ENCODE results near the gene CLEC2L. TPM values are rescaled to one million over a fixed set of nuclear protein-coding genes. Genes with fewer than 3 reads are reported as not detected.

Gene CLEC2L
- total RNA-seq, 1 experiment from 2014 or later: not detected

DNA sequence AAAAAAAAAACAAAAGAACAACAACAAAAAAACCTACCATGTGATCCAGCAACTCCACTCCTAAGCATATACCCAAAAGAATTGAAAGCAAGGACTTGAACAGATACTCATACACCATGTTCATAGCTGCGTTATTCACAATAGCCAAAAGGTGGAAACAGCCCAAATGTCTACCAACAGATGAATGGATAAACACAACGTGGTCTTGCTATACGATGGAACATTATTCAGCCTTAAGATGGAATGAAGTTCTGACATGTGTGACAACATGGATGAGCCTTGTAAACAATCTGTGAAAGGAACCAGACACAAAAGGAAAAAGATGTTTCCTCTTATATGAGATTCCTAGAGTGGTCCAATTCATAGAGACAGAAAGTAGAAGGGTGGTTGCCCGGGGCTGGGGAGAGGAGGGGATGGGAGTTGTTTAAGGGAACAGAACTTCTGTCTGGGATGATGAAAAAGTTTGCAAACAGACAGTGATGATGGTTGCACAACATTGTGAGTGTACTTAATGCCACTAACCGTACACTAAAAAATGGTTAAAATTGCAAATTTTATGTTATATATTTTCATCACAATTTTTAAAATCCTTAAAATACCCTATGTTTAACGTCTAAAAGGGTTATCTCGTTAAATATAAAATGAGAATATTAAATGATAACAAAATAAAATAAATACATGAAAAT is 11.6 kb downstream of the CLEC2L start:
- intact Hi-C loops (cut with micrococcal nuclease; ENCODE audit: unreplicated experiment): no loop called here
- no peaks in the 10 kb centered on the region for H3K9me3 Mint-ChIP-seq (ENCODE audit: low read depth, unreplicated experiment)
- H3K27me3 Mint-ChIP-seq (ENCODE audit: unreplicated experiment): peaks cover 84% of the 10 kb centered on the region
- H3K36me3 Mint-ChIP-seq (ENCODE audit: insufficient read depth, unreplicated experiment): no peaks in the 10 kb centered on the region
- BruUV-seq (replicated peaks): no TSS peak
- H3K4me1 Mint-ChIP-seq (ENCODE audit: low read depth, unreplicated experiment): no peaks in the 10 kb centered on the region
- TF ChIP-seq, protein P1, sequence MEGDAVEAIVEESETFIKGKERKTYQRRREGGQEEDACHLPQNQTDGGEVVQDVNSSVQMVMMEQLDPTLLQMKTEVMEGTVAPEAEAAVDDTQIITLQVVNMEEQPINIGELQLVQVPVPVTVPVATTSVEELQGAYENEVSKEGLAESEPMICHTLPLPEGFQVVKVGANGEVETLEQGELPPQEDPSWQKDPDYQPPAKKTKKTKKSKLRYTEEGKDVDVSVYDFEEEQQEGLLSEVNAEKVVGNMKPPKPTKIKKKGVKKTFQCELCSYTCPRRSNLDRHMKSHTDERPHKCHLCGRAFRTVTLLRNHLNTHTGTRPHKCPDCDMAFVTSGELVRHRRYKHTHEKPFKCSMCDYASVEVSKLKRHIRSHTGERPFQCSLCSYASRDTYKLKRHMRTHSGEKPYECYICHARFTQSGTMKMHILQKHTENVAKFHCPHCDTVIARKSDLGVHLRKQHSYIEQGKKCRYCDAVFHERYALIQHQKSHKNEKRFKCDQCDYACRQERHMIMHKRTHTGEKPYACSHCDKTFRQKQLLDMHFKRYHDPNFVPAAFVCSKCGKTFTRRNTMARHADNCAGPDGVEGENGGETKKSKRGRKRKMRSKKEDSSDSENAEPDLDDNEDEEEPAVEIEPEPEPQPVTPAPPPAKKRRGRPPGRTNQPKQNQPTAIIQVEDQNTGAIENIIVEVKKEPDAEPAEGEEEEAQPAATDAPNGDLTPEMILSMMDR (IDR thresholded peaks at IDR 0.05; ENCODE audit: unreplicated experiment): no peak
- no peak for DNase-seq
- CTCF ChIA-PET: no interaction called here
- no peak overlapping the region for H3K4me3 Mint-ChIP-seq (ENCODE audit: low read depth, unreplicated experiment)
- no peak overlapping the region for H3K27ac Mint-ChIP-seq (ENCODE audit: unreplicated experiment)

DNA sequence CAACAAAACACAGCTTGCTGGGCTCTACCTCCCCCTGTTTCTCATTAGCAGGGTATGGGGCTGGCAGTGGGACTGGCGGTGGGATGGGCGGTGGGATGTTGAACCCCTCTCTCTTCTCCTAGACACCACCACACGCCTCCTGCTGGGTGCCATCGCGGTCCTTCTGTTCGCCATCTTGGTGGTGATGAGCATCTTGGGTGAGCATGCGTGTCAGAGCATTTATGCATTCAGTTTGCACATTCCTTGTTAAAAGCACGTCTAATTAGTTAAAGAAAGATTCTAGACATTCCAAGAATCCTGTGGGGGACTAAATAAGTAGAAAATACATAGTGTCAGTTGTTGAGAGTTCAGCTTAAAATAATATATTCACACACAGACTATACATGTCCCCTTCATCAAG is 12.7 kb downstream of the CLEC2L start:
- CTCF ChIA-PET: no interaction called here
- H3K4me1 Mint-ChIP-seq (ENCODE audit: low read depth, unreplicated experiment): no peaks in the 10 kb centered on the region
- H3K27ac Mint-ChIP-seq (ENCODE audit: unreplicated experiment): no peak overlapping the region
- no peaks in the 10 kb centered on the region for H3K9me3 Mint-ChIP-seq (ENCODE audit: low read depth, unreplicated experiment)
- no peak overlapping the region for H3K4me3 Mint-ChIP-seq (ENCODE audit: low read depth, unreplicated experiment)
- TF ChIP-seq, protein P1 (IDR thresholded peaks at IDR 0.05; ENCODE audit: unreplicated experiment): no peak
- no TSS peak for BruUV-seq (replicated peaks)
- no peaks in the 10 kb centered on the region for H3K36me3 Mint-ChIP-seq (ENCODE audit: insufficient read depth, unreplicated experiment)
- intact Hi-C loops (cut with micrococcal nuclease; ENCODE audit: unreplicated experiment): no loop called here
- DNase-seq: no peak
- peaks cover 77% of the 10 kb centered on the region for H3K27me3 Mint-ChIP-seq (ENCODE audit: unreplicated experiment)

DNA sequence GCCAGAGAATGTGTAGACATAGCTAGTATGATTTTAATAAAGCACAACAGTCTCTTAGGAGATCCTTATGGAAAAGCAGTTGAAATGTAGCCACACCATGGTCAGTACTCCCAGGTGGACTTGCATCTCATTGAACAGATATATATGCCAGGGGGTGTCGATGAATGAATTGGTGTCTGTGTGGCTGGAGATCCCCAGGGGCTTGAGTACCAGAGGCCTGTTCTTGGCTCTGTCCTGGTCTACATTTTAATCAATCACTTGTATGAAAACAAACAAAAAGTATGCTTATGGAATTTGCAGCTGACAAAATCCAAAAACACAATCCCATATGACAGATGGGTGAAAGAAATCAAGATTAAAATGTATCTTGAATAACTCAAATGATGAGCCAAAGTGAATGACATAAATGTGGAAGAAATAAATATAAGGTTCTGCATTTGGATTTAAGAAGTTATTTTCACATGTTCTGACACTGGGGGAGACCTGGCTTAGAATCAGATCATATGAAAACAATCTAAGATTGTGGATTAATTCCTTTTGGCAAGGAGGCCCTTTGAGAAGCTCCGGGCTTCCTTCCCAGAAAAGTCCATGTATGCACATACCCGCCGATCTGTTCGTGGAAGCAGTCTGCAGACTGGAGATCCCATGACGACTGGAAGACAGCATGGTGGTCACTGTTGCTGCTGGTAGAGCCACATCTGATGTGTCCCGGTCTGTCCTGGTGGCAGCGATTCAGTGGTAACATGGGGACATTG is 15.6 kb downstream of the CLEC2L start:
- Mint-ChIP-seq H3K36me3 (ENCODE audit: insufficient read depth, unreplicated experiment) (no peaks in the 10 kb centered on the region), H3K27ac (ENCODE audit: unreplicated experiment) (no peak overlapping the region), H3K27me3 (ENCODE audit: unreplicated experiment) (peaks cover 74% of the 10 kb centered on the region), H3K4me1 (ENCODE audit: low read depth, unreplicated experiment) (no peaks in the 10 kb centered on the region), H3K9me3 (ENCODE audit: low read depth, unreplicated experiment) (no peaks in the 10 kb centered on the region), H3K4me3 (ENCODE audit: low read depth, unreplicated experiment) (no peak overlapping the region)
- no TSS peak for BruUV-seq (replicated peaks)
- intact Hi-C loops (cut with micrococcal nuclease; ENCODE audit: unreplicated experiment): no loop called here
- TF ChIP-seq, protein P1 (IDR thresholded peaks at IDR 0.05; ENCODE audit: unreplicated experiment): no peak
- no peak for DNase-seq
- CTCF ChIA-PET: no interaction called here

DNA sequence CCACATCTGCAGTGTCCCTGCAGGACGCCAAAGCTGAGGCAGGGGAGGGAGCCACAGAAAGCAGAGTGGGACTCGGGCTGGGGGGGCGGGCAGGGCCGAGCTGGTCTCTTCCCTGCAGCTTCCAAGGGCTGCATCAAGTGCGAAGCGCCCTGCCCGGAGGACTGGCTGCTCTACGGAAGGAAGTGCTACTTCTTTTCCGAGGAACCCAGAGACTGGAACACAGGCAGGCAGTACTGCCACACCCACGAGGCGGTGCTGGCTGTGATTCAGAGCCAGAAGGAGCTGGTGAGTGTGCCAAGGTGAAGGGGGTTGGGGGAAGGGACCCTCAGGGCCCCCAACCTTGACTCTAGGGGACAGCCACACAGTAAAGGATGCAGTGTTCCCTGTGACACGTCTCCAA is 16.7 kb downstream of the CLEC2L start:
- CTCF ChIA-PET: no interaction called here
- BruUV-seq (replicated peaks): no TSS peak
- Mint-ChIP-seq H3K36me3 (ENCODE audit: insufficient read depth, unreplicated experiment) (no peaks in the 10 kb centered on the region), H3K4me1 (ENCODE audit: low read depth, unreplicated experiment) (no peaks in the 10 kb centered on the region), H3K27me3 (ENCODE audit: unreplicated experiment) (peaks cover 62% of the 10 kb centered on the region), H3K9me3 (ENCODE audit: low read depth, unreplicated experiment) (no peaks in the 10 kb centered on the region), H3K27ac (ENCODE audit: unreplicated experiment) (no peak overlapping the region), H3K4me3 (ENCODE audit: low read depth, unreplicated experiment) (no peak overlapping the region)
- TF ChIP-seq, protein P1 (IDR thresholded peaks at IDR 0.05; ENCODE audit: unreplicated experiment): no peak
- no peak for DNase-seq
- intact Hi-C loops (cut with micrococcal nuclease; ENCODE audit: unreplicated experiment): no loop called here

All from Calu3 (cell line).